Measurements from ENCODE around the gene KLHL11. TPM values are rescaled to one million over a fixed set of nuclear protein-coding genes. Genes with fewer than 3 reads are reported as not detected.

Gene KLHL11
- 13.2 and 18.5 TPM in 2 replicates for total RNA-seq

GRCh38 chr17:41864836-41865595, at the start of gene KLHL11:
Gene KLHL11, minus strand, starts transcription at chr17:41865423. Its CDS starts 53 bp downstream, at chr17:41865370.

GRCh38 chr17:41837761-41838538, 27.3 kb downstream of the KLHL11 start, which contains the start of gene KLHL10:
Gene KLHL10, plus strand, starts transcription at chr17:41837825. Its CDS starts 108 bp downstream, at chr17:41837933.

GRCh38 chr17:41835800-41836549, 29.2 kb downstream of the KLHL11 start, which contains the start of gene NT5C3B:
Gene NT5C3B, minus strand, starts transcription at chr17:41836232. Its CDS starts 39 bp downstream, at chr17:41836193.

GRCh38 chr17:41812381-41813151, 52.7 kb downstream of the KLHL11 start, which contains the start of gene FKBP10:
Gene FKBP10, plus strand, starts transcription at chr17:41813004. Its CDS starts 31 bp downstream, at chr17:41813035.

GRCh38 chr17:41811549-41812380, 53.5 kb downstream of the KLHL11 start, which contains the start of gene P3H4:
Gene P3H4, minus strand, starts transcription at chr17:41811949. Its CDS starts 34 bp downstream, at chr17:41811915.

Other genes starting within 250 kb of the KLHL11 start
- 2.3 and 25.7 TPM in 2 replicates for gene KRT17, start 240.8 kb downstream of the KLHL11 start, total RNA-seq
- 99.4 and 202 TPM in 2 replicates for gene EIF1, start 176.5 kb downstream of the KLHL11 start, total RNA-seq
- not detected in 2 replicates for gene GAST, start 153.1 kb downstream of the KLHL11 start, total RNA-seq
- gene HAP1, start 130.8 kb downstream of the KLHL11 start, total RNA-seq, result 0.13 TPM in 1 of 2 replicates, not detected in the other
- gene JUP, start 78.7 kb downstream of the KLHL11 start, total RNA-seq, result 302 and 440 TPM in 2 replicates
- gene P3H4, start 53.5 kb downstream of the KLHL11 start, total RNA-seq, result 64.4 and 101 TPM in 2 replicates
- 175 and 310 TPM in 2 replicates for gene FKBP10, start 52.4 kb downstream of the KLHL11 start, total RNA-seq
- 54.9 and 82.1 TPM in 2 replicates for gene NT5C3B, start 29.2 kb downstream of the KLHL11 start, total RNA-seq
- not detected in 2 replicates for gene KLHL10, start 27.6 kb downstream of the KLHL11 start, total RNA-seq
- 251 and 418 TPM in 2 replicates for gene ACLY, start 53.5 kb upstream of the KLHL11 start, total RNA-seq
- gene ODAD4, start 65.2 kb upstream of the KLHL11 start, total RNA-seq, result 1.0 and 1.1 TPM in 2 replicates
- gene CNP, start 101.4 kb upstream of the KLHL11 start, total RNA-seq, result 63.7 and 81.6 TPM in 2 replicates
- 41.1 and 45.5 TPM in 2 replicates for gene DNAJC7, start 152.0 kb upstream of the KLHL11 start, total RNA-seq
- gene NKIRAS2, start 154.7 kb upstream of the KLHL11 start, total RNA-seq, result 52.5 and 74.7 TPM in 2 replicates
- 0.16 and 0.76 TPM in 2 replicates for gene C17orf113, start 185.2 kb upstream of the KLHL11 start, total RNA-seq
- under 0.01 TPM in 1 of 2 replicates, not detected in the other for gene ZNF385C, start 233.1 kb upstream of the KLHL11 start, total RNA-seq
- gene DHX58, start 247.3 kb upstream of the KLHL11 start, total RNA-seq, result 2.8 and 7.7 TPM in 2 replicates